Lower leg skin (tissue), 4 donors: ENCODE measurements around the gene GPR84. TPM values are rescaled to one million over a fixed set of nuclear protein-coding genes. Genes with fewer than 3 reads are reported as not detected.
A peak's percentile ranks its signal among the peaks of the same experiment; 100 is the strongest.

ENCODE experiments used
- DNase-seq, 2 donors: peaks; one replicate each; pipeline ENCODE4 v3.0.0-alpha.2; 2019; ENCODE audit warnings: low spot score in 2 of 2
- H3K4me3 ChIP-seq: fragments of 200-600 bp; sonication (generic); 2 replicates; pipeline ENCODE4 v1.5.1; 2017; ENCODE audit warnings: mild to moderate bottlenecking, low read depth; ENCODE audit not compliant: poor library complexity, severe bottlenecking
- CTCF ChIP-seq, 3 donors: fragments of 450-650 bp; IDR thresholded peaks; one replicate each; pipeline ENCODE4 v1.5.1; 2016; ENCODE audit warnings: antibody characterized with exemption in 3 of 3, mild to moderate bottlenecking in 3 of 3, moderate library complexity in 2 of 3
- POLR2A ChIP-seq, 2 donors: fragments of 450-650 bp; IDR thresholded peaks; one replicate each; pipeline ENCODE4 v1.6.1; 2016 to 2017; ENCODE audit warnings: antibody characterized with exemption in 2 of 2, mild to moderate bottlenecking in 1 of 2, moderate library complexity in 1 of 2
- WGBS, 2 donors: methylation state at CpG; one replicate each; pipeline ENCODE4 v1.1.5; 2018; 5-methylcytosine and 5-hydroxymethylcytosine counted together
- intact Hi-C: fragments of 100-400 bp; cut with DNase I; formaldehyde crosslinking; loops from one replicate; pipeline ENCODE4 v1.15.0; 2023; ENCODE audit warnings: low total_unique reads
- total RNA-seq, 4 donors: library from RNA; depleted of rRNA; stranded (reverse); fragments of >200 nt; gene quantifications; one replicate each; pipeline ENCODE4 v1.1.0, GENCODE V29; 2016

Gene GPR84
- total RNA-seq, 4 donors from 2014 or later, result 0.42 TPM; not detected in 3

- no peak overlapping the region for H3K4me3 ChIP-seq
- 74% methylated on average over 3 of the region's 3 CpGs for WGBS, 2 donors
- TF ChIP-seq POLR2A (IDR thresholded peaks at IDR 0.05) (no peak), CTCF (IDR thresholded peaks at IDR 0.05) (no peak)
- peak in 1 of 2 donors; percentile 87 for DNase-seq
- intact Hi-C loops, result no loop called here
Measured at GRCh38 chr12:54387114-54387467, 22.8 kb upstream of the GPR84 start.

- intact Hi-C loops, result no loop called here
- no peak for DNase-seq
- TF ChIP-seq POLR2A (IDR thresholded peaks at IDR 0.05) (no peak), CTCF (IDR thresholded peaks at IDR 0.05) (no peak)
- 67 to 84% methylated on average over 3 of the region's 3 CpGs for WGBS, 2 donors
- no peak overlapping the region for H3K4me3 ChIP-seq
Measured at GRCh38 chr12:54386403-54387113, 22.3 kb upstream of the GPR84 start.

GRCh38 chr12:54385251-54385914 lies 21.1 kb upstream of the GPR84 start:
- no peak overlapping the region for H3K4me3 ChIP-seq
- no peak for TF ChIP-seq CTCF (IDR thresholded peaks at IDR 0.05)
- no peak for TF ChIP-seq POLR2A (IDR thresholded peaks at IDR 0.05)
- intact Hi-C loops, result no loop called here
- WGBS, 2 donors, result 48 to 65% methylated on average over 10 of the region's 10 CpGs
- no peak for DNase-seq

GRCh38 chr12:54384591-54385041 lies 20.3 kb upstream of the GPR84 start, which contains the start of gene ZNF385A:
Gene ZNF385A (minus strand): TSS chr12:54384733. CDS start chr12:54384514, 219 bp downstream.
- 73 to 85% methylated on average over 1 of the region's 1 CpG for WGBS, 2 donors
- H3K4me3 ChIP-seq, result no peak within 1 kb of the TSS
- intact Hi-C loops, result no loop called here
- TF ChIP-seq POLR2A (IDR thresholded peaks at IDR 0.05) (no peak), CTCF (IDR thresholded peaks at IDR 0.05) (no peak)
- no peak for DNase-seq

- TF ChIP-seq POLR2A (IDR thresholded peaks at IDR 0.05) (no peak), CTCF (IDR thresholded peaks at IDR 0.05) (no peak)
- no peak overlapping the region for H3K4me3 ChIP-seq
- WGBS, 2 donors, result 61% methylated on average over 3 of the region's 3 CpGs
- intact Hi-C loops, result no loop called here
- DNase-seq, result no peak
Measured at GRCh38 chr12:54383041-54383609, 18.8 kb upstream of the GPR84 start.
